ENCODE results near the gene DNLZ.

- TF ChIP-seq CTCF (IDR thresholded peaks at IDR 0.05; ENCODE audit: extremely low read depth in 1 of 2, insufficient read depth in 1 of 2, low read depth in 1 of 2, low read length in 2 of 2) (no peak), POLR2A (IDR thresholded peaks at IDR 0.05; ENCODE audit: low read depth, low read length) (no peak)
These were observed 32.0 kb upstream of the DNLZ start for GRCh38 chr9:136395345-136396218.

Data from endothelial cell of umbilical vein (primary cell).